ENCODE measurements around the gene COL5A1. TPM values are rescaled to one million over a fixed set of nuclear protein-coding genes. Genes with fewer than 3 reads are reported as not detected.

COL5A1 gene
- total RNA-seq, 1 donor from 2014 or later = 42.6 TPM

DNA sequence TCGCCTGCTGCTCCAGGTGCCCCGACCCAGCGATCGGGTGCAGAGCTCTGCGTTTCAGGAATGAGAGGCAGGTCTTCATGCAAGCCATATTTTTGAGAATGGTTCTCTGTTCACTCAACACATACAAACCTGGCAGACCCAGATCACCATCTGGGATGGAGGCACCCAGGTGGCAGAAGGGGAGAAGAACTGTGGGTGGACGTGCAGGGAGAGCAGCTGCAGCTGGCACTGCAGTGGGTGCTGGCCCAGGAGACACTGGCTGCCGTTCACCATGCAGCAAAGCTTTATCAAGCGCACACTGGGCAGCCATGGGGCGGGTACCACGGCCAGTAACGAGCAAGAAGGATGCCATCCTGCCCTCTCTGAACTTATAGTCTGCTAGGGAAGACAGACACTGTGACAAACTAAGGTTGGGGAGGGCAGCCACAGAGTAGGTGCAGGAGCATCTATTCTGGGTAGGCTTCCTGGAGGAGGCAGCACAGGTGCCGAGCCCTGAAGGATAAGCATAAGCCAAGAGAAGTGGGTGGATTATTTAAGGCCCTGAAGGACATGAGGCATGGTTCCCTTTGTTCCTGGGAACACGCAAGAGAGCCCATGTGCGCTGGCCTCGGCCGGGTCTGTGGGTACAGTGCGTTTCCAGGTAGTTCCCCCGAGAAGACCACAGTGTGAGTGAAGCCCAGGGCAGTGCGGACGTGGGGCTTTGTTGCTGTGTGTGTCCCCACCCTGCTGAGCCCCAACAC is 192.8 kb downstream of the COL5A1 start:
- no peak for DNase-seq (ENCODE audit: low spot score)

DNA sequence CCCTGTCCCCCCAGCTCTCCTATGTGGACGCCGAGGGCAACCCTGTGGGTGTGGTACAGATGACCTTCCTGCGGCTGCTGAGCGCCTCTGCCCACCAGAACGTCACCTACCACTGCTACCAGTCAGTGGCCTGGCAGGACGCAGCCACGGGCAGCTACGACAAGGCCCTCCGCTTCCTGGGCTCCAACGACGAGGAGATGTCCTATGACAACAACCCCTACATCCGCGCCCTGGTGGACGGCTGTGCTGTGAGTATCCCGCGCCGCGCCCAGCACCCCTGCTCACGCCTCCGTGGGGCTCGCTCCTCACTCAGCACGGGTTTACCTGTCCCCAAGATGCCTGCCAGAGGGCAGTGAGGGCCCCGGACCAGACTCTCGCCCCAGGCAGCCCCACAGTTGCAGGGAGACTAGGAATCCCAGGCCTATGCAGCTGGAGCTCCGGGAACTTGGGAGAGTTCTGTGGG is 193.4 kb downstream of the COL5A1 start:
- no peak for DNase-seq (ENCODE audit: low spot score)

DNA sequence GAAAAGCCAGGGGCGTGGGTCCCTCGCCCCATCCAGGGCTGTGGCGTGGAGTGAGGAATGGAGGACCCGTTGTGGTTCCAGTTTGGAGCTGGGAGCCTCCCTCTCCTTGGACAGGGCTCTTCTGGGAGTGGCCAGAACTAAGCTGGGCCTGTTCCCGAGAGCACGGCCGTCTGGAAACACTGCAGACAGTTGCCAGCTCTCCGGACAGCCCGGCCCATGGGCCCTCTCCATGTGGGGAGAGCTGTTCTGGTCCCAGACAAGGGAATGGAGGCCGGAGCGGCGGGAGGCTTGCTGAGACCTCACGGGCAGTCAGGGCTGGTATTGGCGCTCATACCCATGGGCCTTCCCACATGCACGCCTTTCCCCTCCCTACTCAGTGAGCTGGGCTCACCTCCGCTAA is 193.8 kb downstream of the COL5A1 start:
- peak; percentile 19 for DNase-seq (ENCODE audit: low spot score)

DNA sequence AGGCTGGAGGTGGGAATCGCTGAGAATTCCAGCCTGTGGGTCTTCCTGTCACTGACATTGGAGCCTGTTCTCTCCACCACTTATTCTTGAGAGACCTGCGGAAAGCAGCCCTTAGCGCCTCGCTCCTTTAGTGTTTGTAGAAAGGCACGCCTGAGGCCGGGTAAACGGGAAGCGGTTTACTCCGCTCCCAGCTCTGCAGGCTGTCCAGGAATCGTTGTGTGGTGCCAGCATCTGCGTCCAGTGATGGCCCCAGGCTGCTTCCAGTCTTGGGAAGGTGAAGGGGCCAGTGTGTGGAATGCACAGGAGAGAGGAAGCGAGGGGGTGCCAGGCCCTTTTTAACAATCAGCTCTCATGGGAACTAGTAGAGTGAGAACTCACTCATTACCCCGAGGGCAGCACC is 194.4 kb downstream of the COL5A1 start:
- DNase-seq (ENCODE audit: low spot score) = no peak

DNA sequence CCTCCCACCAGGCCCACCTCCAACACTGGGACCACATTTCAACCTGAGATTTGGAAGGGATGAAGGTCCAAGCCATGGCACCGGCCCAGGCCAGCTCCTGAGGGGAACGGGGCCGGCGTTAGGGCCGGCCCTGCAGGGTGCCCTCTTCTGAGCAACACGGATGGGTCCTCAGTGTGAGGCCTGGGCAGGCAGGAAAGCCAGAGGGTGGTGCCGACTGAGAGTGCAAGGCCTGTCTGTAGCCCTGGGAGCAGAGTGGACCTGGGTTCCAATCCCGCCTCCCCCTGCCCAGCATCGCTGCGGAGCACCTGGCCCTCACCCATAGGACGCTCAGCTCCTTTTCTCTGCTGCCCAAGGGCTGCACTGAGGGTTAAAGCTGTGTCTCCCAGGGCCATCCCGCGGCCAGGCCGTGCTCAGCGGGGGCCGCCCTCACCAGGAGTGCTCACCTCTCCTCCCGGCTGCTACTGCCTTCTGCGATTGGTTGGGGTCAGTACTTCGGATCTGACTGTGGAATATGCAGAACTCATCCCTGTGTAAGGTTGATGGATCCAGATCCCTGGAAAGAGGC is 194.9 kb downstream of the COL5A1 start:
- no peak for DNase-seq (ENCODE audit: low spot score)

DNA sequence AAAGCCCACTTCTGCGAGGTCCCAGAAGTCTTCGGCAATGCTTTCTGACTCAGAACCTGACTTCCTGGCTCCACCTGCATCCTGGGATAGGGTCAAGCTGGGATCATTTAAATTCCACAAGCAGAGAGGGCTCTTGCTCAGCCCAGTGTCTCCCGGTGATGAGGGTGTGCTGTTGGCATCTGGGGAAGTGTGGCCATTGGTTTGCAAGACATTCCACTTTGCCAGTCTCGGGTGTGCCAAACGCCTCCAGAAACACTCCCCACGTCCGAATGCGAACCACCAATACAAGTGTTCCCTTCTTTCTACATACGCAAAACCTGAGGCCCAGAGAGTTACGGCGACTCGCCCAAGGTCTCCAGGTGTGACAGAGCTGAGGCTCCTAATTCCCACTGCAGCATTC is 195.9 kb downstream of the COL5A1 start:
- DNase-seq (ENCODE audit: low spot score) = no peak

DNA sequence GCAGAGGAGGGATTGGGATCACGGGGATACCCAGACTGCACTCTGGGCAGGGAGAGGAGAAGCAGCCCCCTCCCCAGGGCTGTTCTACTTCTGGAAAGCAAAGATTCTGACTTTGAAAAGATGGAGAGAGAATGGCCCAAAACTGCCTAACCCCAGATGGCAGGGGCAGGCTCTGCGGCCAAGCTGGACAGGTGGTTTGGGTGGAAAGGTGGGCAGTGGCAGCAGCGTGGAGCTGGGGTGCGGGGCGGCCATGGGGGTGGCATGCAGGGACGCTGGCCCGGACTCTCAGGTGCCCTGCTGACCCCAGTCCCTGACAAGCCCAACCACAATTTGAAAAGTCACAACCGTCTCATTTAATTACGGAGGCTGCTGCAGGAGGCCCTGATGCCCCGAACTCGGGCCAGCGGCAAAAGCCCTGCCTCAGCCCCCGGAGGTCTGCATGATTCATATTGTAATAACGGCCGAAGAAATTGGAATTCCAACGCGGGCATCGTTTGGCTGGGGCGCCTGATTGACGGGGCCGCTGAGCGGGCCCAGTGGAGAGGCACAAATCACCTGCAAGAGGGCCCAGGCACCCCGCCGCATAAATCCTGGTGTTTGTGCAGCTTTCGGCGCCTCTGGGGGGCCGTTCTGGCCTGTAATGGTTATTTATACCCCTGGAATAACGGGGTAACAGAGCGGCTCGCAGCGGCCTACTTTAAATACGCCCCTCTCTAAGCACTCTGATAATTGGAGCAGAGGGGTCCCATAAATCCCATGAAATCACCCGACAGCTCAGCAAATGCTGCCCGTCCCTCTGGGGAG is 197.2 kb downstream of the COL5A1 start:
- DNase-seq (ENCODE audit: low spot score) = no peak

DNA sequence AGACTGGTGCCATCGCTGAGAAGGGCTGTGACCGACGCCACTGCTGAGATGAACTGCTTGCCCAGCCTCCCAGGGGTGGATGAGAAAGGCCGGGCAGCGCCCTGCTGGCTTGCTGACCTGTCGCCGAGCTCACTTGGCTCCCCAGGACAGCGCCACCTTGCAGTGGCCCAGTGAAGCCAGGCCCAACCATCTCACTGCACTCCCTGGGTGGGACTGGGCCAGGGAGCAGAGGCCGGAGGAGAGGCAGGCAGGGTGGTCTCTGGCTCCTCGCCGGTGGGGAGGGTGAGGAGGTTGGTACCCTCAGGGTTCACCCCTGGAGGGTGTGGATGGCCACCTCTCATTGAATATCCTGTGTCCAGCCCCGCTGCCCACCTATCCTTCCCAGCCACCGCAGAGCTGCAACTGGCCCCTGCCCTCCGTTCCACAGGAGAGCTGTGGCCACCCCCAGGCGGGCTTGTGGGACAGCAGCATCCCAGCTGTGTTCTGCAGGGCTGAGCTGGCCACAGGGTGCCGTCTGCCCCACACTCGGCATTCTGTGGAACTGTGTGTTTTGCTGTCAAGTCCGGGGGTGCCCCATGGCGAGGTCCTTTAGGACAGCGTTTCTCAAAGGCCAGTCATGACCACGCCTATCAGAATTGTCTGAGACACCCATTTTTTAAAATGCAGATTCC is 198.0 kb downstream of the COL5A1 start:
- DNase-seq (ENCODE audit: low spot score) = no peak

DNA sequence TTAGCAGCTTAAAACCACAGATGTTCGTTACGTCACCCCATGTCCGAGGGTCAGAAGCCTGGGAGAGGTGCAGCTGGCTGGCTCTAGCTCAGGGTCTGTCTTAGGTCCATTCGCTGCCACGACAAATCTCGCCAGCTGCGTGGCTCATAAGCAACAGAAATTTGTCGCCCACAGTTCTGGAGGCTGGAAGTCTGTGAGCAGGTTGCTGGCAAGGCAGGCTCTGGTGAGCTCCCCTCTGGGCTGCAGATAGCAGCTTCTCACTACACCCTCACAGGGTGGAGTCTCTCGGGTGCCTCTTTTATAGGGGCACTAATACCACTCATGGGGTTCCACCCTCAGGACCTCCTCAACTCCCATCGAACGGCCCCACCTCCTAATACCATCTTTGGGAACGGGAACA is 198.9 kb downstream of the COL5A1 start:
- no peak for DNase-seq (ENCODE audit: low spot score)

DNA sequence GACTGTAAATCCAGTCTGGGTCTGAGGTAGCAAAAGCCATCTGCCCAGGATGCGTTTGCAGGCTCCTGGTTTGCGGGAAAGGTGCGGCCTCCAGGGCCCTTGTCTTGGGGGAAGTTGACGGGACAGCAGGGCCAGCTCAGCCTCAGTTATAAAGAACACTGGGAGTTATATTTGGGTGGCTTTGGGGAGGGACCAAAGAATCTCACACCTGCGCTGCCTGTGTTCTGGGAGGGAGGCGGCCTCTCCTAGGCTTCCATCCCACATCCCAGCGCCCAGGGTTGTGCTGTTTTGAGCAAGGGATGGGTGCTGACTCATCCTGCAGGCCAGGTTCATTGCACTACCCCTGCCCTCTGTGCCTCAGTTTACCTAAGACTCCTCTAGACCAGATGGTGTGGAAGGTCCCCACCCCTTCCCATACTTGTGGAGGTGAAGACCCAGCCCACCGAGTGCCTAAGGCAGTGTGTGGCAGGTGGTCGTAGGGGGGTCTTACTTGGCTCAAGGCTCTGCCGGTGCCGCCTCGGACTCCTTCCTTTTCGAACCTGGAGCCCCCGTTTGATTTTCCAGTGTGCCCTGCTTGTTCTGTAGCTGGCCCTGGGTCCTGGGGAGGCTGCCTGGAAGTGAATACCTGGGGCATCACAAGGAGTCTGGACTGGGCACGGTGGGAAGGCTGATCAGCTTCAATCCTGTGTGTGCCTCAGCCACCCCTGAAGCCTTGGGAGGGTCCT is 199.7 kb downstream of the COL5A1 start:
- no peak for DNase-seq (ENCODE audit: low spot score)

DNA sequence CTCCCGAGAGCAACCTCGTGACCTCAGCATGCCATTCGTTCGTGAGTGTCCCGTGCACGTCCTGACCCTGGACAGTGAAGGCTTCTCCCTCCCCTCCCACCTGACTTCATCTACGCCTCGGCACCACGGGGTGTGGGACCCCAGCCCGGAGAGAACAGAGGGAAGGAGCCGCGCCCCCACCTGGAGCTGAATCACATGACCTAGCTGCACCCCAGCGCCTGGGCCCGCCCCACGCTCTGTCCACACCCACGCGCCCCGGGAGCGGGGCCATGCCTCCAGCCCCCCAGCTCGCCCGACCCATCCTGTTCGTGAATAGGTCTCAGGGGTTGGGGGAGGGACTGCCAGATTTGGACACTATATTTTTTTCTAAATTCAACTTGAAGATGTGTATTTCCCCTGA is 200.7 kb downstream of the COL5A1 start:
- DNase-seq (ENCODE audit: low spot score) = no peak

DNA sequence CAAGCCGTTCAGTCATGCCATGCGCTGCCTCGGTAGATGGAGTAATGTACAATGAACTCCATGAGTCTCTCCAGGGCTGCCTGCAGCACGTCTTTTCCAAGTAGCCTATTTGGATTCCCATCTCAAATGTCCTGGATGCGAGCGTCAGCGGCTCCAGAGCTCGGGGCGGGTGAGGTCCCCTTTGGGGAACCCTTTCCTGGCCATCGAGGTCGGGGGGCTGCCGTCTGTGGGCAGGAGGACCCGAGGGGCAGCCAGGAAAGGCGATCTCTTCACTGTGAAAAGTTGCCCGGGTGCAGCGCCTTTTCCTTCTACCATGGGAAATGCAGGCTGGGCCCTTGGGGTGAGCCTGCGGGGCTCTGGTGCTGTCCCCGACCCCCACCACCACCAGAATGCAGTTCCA is 202.1 kb downstream of the COL5A1 start:
- no peak for DNase-seq (ENCODE audit: low spot score)

DNA sequence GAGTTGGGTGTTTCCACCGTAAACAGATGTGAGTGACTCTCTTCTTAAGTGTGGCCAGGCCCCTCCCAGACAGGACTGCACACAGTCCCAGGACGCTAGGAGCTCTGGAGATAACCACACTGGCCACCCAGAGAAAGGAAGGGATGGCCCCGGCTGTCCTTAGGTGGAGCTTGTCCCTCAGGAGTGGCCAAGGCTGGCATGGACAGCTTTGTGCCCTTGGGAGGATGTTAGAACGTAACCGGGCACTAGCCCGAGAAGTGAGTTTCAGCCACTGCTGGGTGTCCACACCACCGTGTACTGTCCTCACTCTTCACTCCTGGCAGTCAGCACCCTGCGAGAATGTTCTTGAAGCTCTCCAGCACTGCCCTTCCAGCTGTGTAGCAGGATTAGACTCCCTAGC is 203.2 kb downstream of the COL5A1 start:
- DNase-seq (ENCODE audit: low spot score) = no peak

DNA sequence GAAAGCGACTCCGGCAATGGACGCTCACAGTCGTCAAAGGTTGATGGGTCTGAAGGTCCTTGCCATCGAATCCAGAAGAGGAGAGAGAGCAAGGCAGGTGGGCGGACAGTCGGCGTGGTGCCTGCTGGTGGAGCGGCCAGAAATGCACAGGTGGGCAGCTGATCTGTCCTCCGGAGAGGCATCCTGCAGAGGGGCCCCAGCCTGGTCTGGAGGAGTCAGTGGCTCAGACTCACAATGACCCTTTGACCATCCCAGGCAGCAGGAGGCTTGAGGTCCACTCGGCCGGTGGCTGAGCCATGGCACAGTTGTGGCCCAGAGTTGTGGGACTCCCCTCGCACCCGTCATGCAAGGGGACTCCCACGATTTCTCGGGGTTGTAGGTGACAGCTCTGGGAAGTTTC is 204.6 kb downstream of the COL5A1 start:
- DNase-seq (ENCODE audit: low spot score) = no peak

DNA sequence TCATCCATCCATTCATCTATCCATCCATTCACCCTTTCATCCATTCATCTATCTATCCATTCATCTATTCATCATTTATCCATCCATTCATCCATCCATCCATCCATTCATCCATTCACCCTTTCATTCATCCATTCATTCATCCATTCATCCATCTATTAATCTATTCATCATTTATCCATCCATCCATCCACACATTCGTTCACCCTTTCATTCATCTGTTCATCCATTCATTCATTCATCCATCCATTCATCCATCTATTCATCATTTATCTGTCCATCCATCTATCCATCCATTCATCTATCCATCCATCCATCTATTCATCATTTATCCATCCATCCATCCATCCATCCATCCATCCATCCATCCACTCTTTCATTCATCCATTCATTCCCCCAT is 205.1 kb downstream of the COL5A1 start:
- no peak for DNase-seq (ENCODE audit: low spot score)

DNA sequence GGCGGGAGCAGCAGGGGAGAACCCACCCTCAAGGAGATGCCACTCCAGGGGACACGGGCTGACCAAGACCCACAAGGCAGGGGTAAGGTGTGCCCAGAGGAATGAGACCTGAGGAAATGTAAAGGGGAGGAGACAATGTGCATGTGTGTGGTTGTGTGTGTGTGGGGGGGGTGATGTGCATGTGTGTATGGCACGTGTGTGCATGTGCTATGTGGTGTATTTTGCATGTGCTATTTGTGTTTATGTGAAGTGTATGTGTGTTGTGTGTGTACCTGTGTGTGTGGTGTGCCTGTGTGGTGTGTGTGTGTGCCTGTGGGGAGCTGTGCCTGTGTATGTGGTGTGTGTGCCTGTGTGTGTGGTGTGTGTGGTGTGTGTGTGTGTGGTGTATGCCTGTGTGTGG is 205.5 kb downstream of the COL5A1 start:
- no peak for DNase-seq (ENCODE audit: low spot score)

DNA sequence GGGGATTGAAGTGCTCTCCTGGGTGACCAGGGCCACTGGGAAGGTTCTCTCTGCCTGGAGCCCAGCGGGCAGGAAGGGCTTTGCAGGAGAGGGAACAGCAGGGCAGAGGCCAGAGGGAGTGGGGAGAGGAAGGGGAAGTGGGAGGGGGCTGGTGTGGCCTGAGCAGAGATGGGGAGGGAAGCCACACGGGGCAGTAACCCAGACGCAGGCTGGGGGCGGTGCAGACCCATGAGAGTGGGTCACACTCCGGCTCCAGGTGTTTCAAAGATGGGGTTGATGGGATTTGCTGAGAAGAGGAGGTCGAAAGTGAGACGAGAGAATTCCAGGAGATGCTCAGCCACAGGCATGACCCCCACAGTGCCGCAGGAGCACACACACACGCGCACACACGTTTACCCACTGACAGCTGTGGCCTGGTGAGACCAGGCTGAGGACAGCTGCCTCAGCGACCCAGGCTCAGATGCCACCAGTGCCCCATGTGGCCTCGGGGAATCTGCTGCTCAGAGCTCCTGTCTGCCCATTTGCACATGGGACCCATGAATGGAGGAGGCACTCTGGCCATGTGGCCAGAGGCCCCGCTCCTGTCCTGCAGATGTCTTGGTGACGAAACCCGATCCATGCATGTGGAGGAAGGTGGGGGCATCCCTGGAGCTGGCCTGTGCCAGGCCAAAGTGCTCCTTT is 206.3 kb downstream of the COL5A1 start:
- DNase-seq (ENCODE audit: low spot score) = no peak

DNA sequence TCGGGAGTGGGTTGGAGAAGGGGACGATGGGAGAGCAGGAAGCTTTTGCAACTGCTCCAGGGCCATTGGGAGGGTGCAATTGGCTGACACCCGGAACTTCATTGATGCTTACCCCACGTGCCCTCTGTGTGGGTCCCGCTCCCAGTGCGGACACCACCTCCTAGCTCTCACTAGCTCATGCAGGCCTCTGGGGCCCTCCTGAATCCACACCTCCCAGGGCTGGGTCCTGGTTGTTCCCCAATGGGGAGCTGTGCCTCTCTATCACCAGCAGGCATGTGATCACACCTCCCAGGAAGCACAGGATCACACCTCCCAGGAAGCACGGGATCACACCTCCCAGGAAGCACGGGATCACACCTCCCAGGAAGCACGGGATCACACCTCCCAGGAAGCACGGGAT is 206.9 kb downstream of the COL5A1 start:
- no peak for DNase-seq (ENCODE audit: low spot score)

DNA sequence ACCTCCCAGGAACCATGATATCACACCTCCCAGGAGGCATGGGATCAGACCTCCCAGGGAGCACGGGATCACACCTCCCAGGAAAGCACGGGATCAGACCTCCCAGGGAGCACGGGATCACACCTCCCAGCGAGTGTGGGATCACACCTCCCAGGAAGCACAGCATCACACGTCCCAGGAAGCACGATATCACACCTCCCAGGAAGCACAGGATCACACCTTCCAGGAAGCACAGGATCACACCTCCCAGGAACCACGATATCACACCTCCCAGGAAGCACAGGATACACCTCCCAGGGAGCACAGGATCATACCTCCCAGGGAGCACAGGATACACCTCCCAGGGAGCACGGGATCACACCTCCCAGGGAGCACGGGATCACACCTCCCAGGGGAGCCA is 209.0 kb downstream of the COL5A1 start:
- no peak for DNase-seq (ENCODE audit: low spot score)

DNA sequence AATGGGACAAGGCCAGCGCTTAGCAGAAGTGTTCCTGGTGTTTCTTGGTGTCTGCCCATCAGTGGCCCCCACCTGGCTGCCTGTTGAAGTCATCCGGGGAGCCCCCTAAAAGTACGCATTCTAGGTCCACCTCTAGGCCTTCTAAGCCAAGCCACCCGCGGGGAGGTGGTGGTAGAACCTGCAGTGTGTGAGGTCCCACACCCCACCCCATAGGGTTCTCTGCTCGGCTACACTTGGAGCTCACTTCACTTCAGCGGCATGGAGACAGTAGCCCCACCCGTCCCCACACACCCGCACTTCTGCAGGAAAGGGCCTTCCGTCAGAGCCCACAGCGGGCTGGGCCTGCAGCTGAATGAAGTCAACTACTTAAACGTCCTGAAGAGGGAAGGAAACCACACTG is 209.4 kb downstream of the COL5A1 start:
- DNase-seq (ENCODE audit: low spot score) = no peak

Measured in mucosa of gallbladder (tissue), 1 donor.